ENCODE results near the gene SDK1. TPM values are rescaled to one million over a fixed set of nuclear protein-coding genes. Genes with fewer than 3 reads are reported as not detected.
"Not testable (repeated sequence)": the region's sequence is repeated elsewhere in the genome, so short reads cannot be mapped to it uniquely, and the experiment has no call there.

The SDK1 gene
- polyA plus RNA-seq, 4 donors, result 0.27 to 5.0 (median 2.1) TPM; not detected in 1

DNA sequence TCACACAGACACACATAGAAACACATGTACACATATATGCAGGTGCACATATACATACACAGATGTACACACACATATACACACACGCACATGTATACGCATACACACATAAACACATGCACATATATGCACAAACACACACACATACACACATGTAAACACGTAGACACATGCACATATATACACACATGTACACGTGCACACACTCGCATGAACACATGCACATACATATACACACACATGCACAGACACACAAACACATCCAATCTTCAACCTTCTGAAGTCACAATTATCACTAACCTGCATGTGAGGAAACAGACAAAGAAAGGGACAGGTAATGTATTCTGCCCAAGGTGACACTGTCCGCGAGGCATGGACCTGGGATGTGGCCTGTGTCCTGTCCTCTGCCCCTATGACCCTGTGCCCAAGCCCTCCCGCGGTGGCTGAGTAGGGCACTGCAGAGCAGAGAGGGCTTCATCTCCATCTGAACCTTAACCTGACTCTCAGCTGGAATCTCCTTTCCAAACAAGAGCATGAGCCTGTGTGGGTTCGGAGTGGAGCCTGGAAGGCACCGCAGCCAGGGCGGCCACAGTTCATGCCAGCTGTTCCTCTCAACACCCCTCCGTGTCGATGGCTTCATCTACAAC lies 660.9 kb downstream of the SDK1 start:
- Histone ChIP-seq H3K9me3 (ENCODE audit: control insufficient read depth in 2 of 2, insufficient read depth in 1 of 2, low read depth in 1 of 2, low read length in 1 of 2) (no peaks in the 10 kb centered on the region), H3K36me3 (ENCODE audit: control insufficient read depth in 3 of 3, insufficient read depth in 2 of 3, low read depth in 1 of 3, low read length in 3 of 3) (peaks cover 0 to 12% (median 0%) of the 10 kb centered on the region in 3 donors), H3K4me1 (ENCODE audit: control insufficient read depth in 3 of 3, insufficient read depth in 2 of 3, low read depth in 1 of 3, low read length in 2 of 3) (no peaks in the 10 kb centered on the region), H3K27me3 (ENCODE audit: control insufficient read depth in 3 of 3, insufficient read depth in 3 of 3, low read length in 3 of 3) (no peaks in the 10 kb centered on the region), H3K4me3 (ENCODE audit: low read depth in 1 of 3, low read length in 3 of 3) (no peak overlapping the region), H3K27ac (ENCODE audit: low read depth in 1 of 3, low read length in 2 of 3) (no peak overlapping the region)
- DNase-seq, result no peak
- no peak for FAIRE-seq
- 95 to 97% (median 96%) methylated on average over 14 of the region's 14 CpGs for whole genome bisulfite sequencing, 3 donors

DNA sequence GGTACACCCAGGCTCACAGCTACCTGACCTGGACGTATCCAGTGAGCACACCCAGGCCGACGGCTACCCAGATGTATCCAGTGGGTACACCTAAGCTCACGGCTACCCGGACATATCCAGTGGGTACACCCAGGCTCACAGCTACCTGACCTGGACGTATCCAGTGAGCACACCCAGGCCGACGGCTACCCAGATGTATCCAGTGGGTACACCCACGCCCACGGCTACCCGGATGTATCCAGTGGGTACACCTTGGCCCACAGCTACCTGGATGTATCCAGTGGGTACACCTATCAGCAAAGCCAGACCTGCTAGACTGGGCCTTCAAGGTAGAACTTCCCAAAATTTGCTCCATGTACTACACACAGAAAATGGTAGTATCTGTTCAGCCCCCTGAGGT lies 662.7 kb downstream of the SDK1 start:
- 95 to 97% (median 96%) methylated on average over 11 of the region's 11 CpGs for WGBS, 3 donors
- H3K27me3 ChIP-seq (ENCODE audit: control insufficient read depth in 3 of 3, insufficient read depth in 3 of 3, low read length in 3 of 3); H3K4me1 ChIP-seq (ENCODE audit: control insufficient read depth in 3 of 3, insufficient read depth in 2 of 3, low read depth in 1 of 3, low read length in 2 of 3); FAIRE-seq; DNase-seq; H3K27ac ChIP-seq (ENCODE audit: low read depth in 1 of 3, low read length in 2 of 3); H3K9me3 ChIP-seq (ENCODE audit: control insufficient read depth in 2 of 2, insufficient read depth in 1 of 2, low read depth in 1 of 2, low read length in 1 of 2); H3K4me3 ChIP-seq (ENCODE audit: low read depth in 1 of 3, low read length in 3 of 3): not testable (repeated sequence)
- peaks cover 0 to 12% (median 0%) of the 10 kb centered on the region in 3 donors for H3K36me3 ChIP-seq (ENCODE audit: control insufficient read depth in 3 of 3, insufficient read depth in 2 of 3, low read depth in 1 of 3, low read length in 3 of 3)

DNA sequence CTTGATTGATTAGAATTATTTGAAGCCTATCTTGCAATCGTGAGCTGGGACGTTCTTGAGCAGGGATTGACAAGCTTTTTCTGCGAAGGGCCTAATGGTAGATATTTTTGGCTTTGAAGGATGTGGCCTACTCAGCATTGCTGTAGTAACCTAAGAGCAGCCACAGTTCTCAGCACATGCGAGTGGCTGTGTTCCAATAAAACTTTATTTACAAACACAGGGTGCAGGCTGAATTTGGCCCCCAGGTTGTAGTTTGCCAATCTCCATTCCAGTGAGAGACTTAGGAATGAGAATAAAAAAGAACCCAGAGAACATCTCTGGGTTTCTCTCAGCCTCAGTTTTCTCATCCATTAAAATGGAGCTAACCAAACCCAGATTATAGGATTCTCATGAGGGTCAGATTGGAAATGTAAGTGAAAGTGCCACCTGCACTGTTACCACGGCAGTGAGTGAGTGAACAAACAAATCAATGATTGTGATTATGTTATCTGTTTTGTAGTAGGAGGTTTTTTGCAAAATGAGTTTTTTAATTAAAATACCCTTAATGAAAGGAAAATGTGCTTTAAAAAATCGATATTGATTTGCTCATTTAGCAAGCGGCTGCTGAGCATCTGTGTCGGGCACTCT lies 664.0 kb downstream of the SDK1 start:
- FAIRE-seq (no peak), DNase-seq (no peak)
- H3K4me1 ChIP-seq (ENCODE audit: control insufficient read depth in 3 of 3, insufficient read depth in 2 of 3, low read depth in 1 of 3, low read length in 2 of 3), result no peaks in the 10 kb centered on the region
- no peak overlapping the region for H3K4me3 ChIP-seq (ENCODE audit: low read depth in 1 of 3, low read length in 3 of 3)
- peaks cover 0 to 15% (median 0%) of the 10 kb centered on the region in 3 donors for H3K36me3 ChIP-seq (ENCODE audit: control insufficient read depth in 3 of 3, insufficient read depth in 2 of 3, low read depth in 1 of 3, low read length in 3 of 3)
- 81 to 89% (median 88%) methylated on average over 8 of the region's 8 CpGs for WGBS, 3 donors
- H3K9me3 ChIP-seq (ENCODE audit: control insufficient read depth in 2 of 2, insufficient read depth in 1 of 2, low read depth in 1 of 2, low read length in 1 of 2), result no peaks in the 10 kb centered on the region
- H3K27me3 ChIP-seq (ENCODE audit: control insufficient read depth in 3 of 3, insufficient read depth in 3 of 3, low read length in 3 of 3), result no peaks in the 10 kb centered on the region
- no peak overlapping the region for H3K27ac ChIP-seq (ENCODE audit: low read depth in 1 of 3, low read length in 2 of 3)

DNA sequence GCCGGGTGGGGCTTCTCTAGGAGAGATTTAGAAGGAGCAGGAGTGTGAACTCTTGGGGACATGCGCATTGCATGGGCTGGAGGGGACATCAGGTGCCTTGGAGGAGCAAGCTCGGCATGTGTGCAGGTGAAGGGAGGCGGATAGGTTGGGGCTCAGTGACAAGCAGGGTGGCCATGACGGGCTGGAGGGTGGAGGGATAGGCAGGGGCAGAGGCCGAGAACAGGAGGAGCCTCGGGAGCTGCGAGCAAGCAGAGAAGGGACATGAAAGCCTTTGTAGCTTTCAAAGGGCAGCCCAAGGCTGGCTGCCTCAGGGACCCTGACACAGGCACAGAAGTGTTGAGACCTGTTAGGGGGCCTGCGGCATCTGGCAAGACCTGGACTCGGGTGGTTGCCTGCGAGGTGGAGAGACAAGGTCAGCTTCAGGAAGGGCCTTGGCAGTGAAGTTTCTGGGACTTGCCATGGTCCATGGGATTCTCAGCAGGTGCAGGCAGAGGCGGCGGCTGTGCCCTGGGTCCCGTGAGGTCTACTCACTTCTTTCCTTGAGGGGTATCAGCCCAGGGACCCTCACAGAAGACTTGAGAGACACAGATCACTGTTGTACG lies 664.8 kb downstream of the SDK1 start:
- DNase-seq, result no peak
- H3K27ac ChIP-seq (ENCODE audit: low read depth in 1 of 3, low read length in 2 of 3), result no peak overlapping the region
- H3K4me3 ChIP-seq (ENCODE audit: low read depth in 1 of 3, low read length in 3 of 3), result no peak overlapping the region

DNA sequence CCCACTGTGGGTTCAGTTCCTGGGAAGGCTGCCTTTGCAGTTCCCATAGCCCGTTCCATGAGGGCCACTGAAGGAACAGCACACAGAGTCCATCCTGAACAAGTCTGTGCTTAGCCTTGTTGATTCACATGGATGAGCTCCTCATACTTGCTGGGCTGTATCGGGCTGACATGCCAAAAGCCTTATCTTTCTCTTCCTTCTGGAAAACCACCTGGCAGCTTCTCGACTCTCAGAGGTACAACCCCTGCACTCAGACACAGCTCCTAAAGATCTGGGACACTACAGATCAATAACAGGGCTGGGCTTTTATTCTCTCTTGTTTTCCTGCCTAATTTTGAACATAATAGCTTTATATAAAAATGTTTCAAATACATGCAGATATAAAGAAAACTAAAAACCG lies 667.2 kb downstream of the SDK1 start:
- Histone ChIP-seq H3K4me3 (ENCODE audit: low read depth in 1 of 3, low read length in 3 of 3) (no peak overlapping the region), H3K27ac (ENCODE audit: low read depth in 1 of 3, low read length in 2 of 3) (no peak overlapping the region), H3K27me3 (ENCODE audit: control insufficient read depth in 3 of 3, insufficient read depth in 3 of 3, low read length in 3 of 3) (no peaks in the 10 kb centered on the region), H3K9me3 (ENCODE audit: control insufficient read depth in 2 of 2, insufficient read depth in 1 of 2, low read depth in 1 of 2, low read length in 1 of 2) (no peaks in the 10 kb centered on the region), H3K36me3 (ENCODE audit: control insufficient read depth in 3 of 3, insufficient read depth in 2 of 3, low read depth in 1 of 3, low read length in 3 of 3) (peaks cover 0 to 12% (median 0%) of the 10 kb centered on the region in 3 donors), H3K4me1 (ENCODE audit: control insufficient read depth in 3 of 3, insufficient read depth in 2 of 3, low read depth in 1 of 3, low read length in 2 of 3) (no peaks in the 10 kb centered on the region)
- no peak for DNase-seq
- 44 to 76% (median 51%) methylated on average over 4 of the region's 4 CpGs for WGBS, 3 donors
- no peak for FAIRE-seq

More for the DNA sequence above, 664.8 kb downstream of the SDK1 start:
- H3K9me3 ChIP-seq (ENCODE audit: control insufficient read depth in 2 of 2, insufficient read depth in 1 of 2, low read depth in 1 of 2, low read length in 1 of 2), result no peaks in the 10 kb centered on the region
- FAIRE-seq, result no peak
- no peaks in the 10 kb centered on the region for H3K27me3 ChIP-seq (ENCODE audit: control insufficient read depth in 3 of 3, insufficient read depth in 3 of 3, low read length in 3 of 3)
- H3K36me3 ChIP-seq (ENCODE audit: control insufficient read depth in 3 of 3, insufficient read depth in 2 of 3, low read depth in 1 of 3, low read length in 3 of 3), result peaks cover 0 to 15% (median 0%) of the 10 kb centered on the region in 3 donors
- H3K4me1 ChIP-seq (ENCODE audit: control insufficient read depth in 3 of 3, insufficient read depth in 2 of 3, low read depth in 1 of 3, low read length in 2 of 3), result no peaks in the 10 kb centered on the region
- WGBS, 3 donors, result 81 to 90% (median 88%) methylated on average over 15 of the region's 15 CpGs

DNA sequence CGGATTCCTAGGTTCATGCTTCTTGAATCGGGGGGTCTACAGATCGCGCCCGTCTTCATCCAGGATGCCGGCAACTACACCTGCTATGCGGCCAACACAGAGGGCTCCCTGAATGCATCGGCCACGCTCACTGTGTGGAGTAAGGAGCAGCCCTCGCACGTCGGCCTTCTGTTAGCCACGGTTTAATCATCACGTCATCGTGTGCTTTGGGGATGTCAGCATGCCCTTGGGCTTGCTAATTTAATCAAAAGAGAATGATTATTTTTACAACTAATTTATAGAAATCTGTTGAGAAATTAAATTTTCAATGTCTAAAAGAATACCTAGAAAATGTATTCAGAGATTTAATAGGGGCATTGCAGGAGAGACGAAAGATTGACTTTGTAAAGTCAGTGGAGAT lies 668.2 kb downstream of the SDK1 start:
- no peaks in the 10 kb centered on the region for H3K9me3 ChIP-seq (ENCODE audit: control insufficient read depth in 2 of 2, insufficient read depth in 1 of 2, low read depth in 1 of 2, low read length in 1 of 2)
- H3K27me3 ChIP-seq (ENCODE audit: control insufficient read depth in 3 of 3, insufficient read depth in 3 of 3, low read length in 3 of 3), result no peaks in the 10 kb centered on the region
- H3K36me3 ChIP-seq (ENCODE audit: control insufficient read depth in 3 of 3, insufficient read depth in 2 of 3, low read depth in 1 of 3, low read length in 3 of 3), result peaks cover 0 to 10% (median 0%) of the 10 kb centered on the region in 3 donors
- FAIRE-seq (no peak), DNase-seq (no peak)
- 94 to 97% (median 94%) methylated on average over 16 of the region's 16 CpGs for WGBS, 3 donors
- no peaks in the 10 kb centered on the region for H3K4me1 ChIP-seq (ENCODE audit: control insufficient read depth in 3 of 3, insufficient read depth in 2 of 3, low read depth in 1 of 3, low read length in 2 of 3)
- no peak overlapping the region for H3K4me3 ChIP-seq (ENCODE audit: low read depth in 1 of 3, low read length in 3 of 3)
- H3K27ac ChIP-seq (ENCODE audit: low read depth in 1 of 3, low read length in 2 of 3), result no peak overlapping the region

GRCh38 chr7:3971323-3971722 lies 670.3 kb downstream of the SDK1 start:
- DNase-seq (no peak), FAIRE-seq (no peak)
- WGBS, 3 donors, result 87 to 90% (median 90%) methylated on average over 13 of the region's 13 CpGs
- no peaks in the 10 kb centered on the region for H3K27me3 ChIP-seq (ENCODE audit: control insufficient read depth in 3 of 3, insufficient read depth in 3 of 3, low read length in 3 of 3)
- peaks cover 0 to 7% of the 10 kb centered on the region in 2 donors for H3K9me3 ChIP-seq (ENCODE audit: control insufficient read depth in 2 of 2, insufficient read depth in 1 of 2, low read depth in 1 of 2, low read length in 1 of 2)
- no peaks in the 10 kb centered on the region for H3K4me1 ChIP-seq (ENCODE audit: control insufficient read depth in 3 of 3, insufficient read depth in 2 of 3, low read depth in 1 of 3, low read length in 2 of 3)
- H3K4me3 ChIP-seq (ENCODE audit: low read depth in 1 of 3, low read length in 3 of 3), result no peak overlapping the region
- H3K27ac ChIP-seq (ENCODE audit: low read depth in 1 of 3, low read length in 2 of 3), result no peak overlapping the region
- H3K36me3 ChIP-seq (ENCODE audit: control insufficient read depth in 3 of 3, insufficient read depth in 2 of 3, low read depth in 1 of 3, low read length in 3 of 3), result peaks cover 0 to 17% (median 0%) of the 10 kb centered on the region in 3 donors

DNA sequence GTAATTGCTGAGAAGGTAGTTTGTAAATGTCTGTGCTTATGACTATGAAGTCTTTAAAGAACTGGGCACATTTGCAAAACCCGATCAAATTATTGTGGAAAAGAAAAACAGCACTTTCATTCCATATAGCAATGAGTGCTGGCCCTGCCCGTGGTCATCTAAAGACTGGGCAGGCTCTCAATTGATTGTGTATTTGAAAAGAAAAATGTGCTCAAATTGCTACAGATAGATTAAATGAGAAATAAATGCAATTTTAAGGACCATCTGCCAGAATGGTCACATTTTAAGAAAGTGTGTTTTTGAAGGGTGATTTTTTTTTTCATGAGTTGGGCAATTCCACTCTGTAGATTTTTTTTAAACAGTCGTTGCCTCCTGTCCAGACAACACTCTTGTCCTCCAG lies 672.2 kb downstream of the SDK1 start:
- FAIRE-seq, result no peak

More for the DNA sequence above, 672.2 kb downstream of the SDK1 start:
- no peaks in the 10 kb centered on the region for H3K4me1 ChIP-seq (ENCODE audit: control insufficient read depth in 3 of 3, insufficient read depth in 2 of 3, low read depth in 1 of 3, low read length in 2 of 3)
- H3K36me3 ChIP-seq (ENCODE audit: control insufficient read depth in 3 of 3, insufficient read depth in 2 of 3, low read depth in 1 of 3, low read length in 3 of 3), result peaks cover 0 to 17% (median 0%) of the 10 kb centered on the region in 3 donors
- WGBS, 3 donors, result 76 to 79% (median 77%) methylated on average over 3 of the region's 3 CpGs
- no peaks in the 10 kb centered on the region for H3K27me3 ChIP-seq (ENCODE audit: control insufficient read depth in 3 of 3, insufficient read depth in 3 of 3, low read length in 3 of 3)
- no peak overlapping the region for H3K27ac ChIP-seq (ENCODE audit: low read depth in 1 of 3, low read length in 2 of 3)
- peaks cover 0 to 18% of the 10 kb centered on the region in 2 donors for H3K9me3 ChIP-seq (ENCODE audit: control insufficient read depth in 2 of 2, insufficient read depth in 1 of 2, low read depth in 1 of 2, low read length in 1 of 2)
- H3K4me3 ChIP-seq (ENCODE audit: low read depth in 1 of 3, low read length in 3 of 3), result no peak overlapping the region
- no peak for DNase-seq

Measured in small intestine (tissue), 7 donors.